ENCODE results near the gene PDK1. TPM values are rescaled to one million over a fixed set of nuclear protein-coding genes. Genes with fewer than 3 reads are reported as not detected.

PDK1 gene
- total RNA-seq, 1 donor from 2014 or later = 22.0 TPM

GRCh38 chr2:172513524-172513900 lies 42.4 kb upstream of the PDK1 start:
- DNase-seq = no peak
- Mint-ChIP-seq H3K27me3 (ENCODE audit: unreplicated experiment) (no peaks in the 10 kb centered on the region), H3K9me3 (ENCODE audit: unreplicated experiment) (peaks cover 8% of the 10 kb centered on the region), H3K4me1 (ENCODE audit: low read depth, unreplicated experiment) (no peaks in the 10 kb centered on the region), H3K4me3 (ENCODE audit: unreplicated experiment) (no peak overlapping the region), H3K27ac (ENCODE audit: unreplicated experiment) (no peak overlapping the region), H3K36me3 (ENCODE audit: unreplicated experiment) (peaks cover 34% of the 10 kb centered on the region)
- TF ChIP-seq CTCF (IDR thresholded peaks at IDR 0.05; ENCODE audit: partially characterized antibody, unreplicated experiment) = no peak

DNA sequence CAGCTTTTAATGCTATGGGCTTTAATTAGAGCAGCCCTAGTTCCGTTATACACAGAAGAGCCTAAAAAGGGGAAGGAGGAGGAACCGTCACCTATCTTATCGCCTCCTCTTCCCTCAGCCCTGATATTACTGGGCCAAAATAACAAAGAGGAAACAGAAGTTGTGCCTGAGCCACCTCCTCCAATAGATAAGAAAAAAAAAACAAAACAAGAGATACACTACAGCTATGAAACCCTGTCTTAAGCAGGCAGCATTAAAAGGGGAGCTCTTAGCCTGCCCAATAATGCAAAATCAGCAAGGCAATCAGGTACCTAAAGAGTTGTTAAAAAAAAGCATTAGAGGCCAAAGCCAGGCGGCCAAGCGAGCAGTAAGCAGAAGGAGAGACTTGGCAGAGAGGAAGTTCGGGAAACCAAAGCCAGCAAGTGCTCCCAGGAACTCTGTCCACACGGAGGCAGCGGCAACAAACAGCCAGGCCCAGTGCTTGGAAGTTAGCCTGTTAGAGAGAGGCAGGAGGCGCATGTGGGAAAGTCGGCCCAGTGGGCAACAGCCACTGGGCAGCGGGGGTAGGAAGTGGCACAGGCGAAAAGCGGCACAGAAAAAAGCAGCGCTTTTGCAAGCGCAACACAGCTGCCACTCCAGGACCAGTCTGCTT lies 41.8 kb upstream of the PDK1 start:
- H3K4me1 Mint-ChIP-seq (ENCODE audit: low read depth, unreplicated experiment) = no peaks in the 10 kb centered on the region
- H3K27ac Mint-ChIP-seq (ENCODE audit: unreplicated experiment) = no peak overlapping the region
- H3K9me3 Mint-ChIP-seq (ENCODE audit: unreplicated experiment) = peaks cover 8% of the 10 kb centered on the region
- DNase-seq = no peak
- no peak for TF ChIP-seq CTCF (IDR thresholded peaks at IDR 0.05; ENCODE audit: partially characterized antibody, unreplicated experiment)
- no peak overlapping the region for H3K4me3 Mint-ChIP-seq (ENCODE audit: unreplicated experiment)
- peaks cover 34% of the 10 kb centered on the region for H3K36me3 Mint-ChIP-seq (ENCODE audit: unreplicated experiment)
- H3K27me3 Mint-ChIP-seq (ENCODE audit: unreplicated experiment) = no peaks in the 10 kb centered on the region

DNA sequence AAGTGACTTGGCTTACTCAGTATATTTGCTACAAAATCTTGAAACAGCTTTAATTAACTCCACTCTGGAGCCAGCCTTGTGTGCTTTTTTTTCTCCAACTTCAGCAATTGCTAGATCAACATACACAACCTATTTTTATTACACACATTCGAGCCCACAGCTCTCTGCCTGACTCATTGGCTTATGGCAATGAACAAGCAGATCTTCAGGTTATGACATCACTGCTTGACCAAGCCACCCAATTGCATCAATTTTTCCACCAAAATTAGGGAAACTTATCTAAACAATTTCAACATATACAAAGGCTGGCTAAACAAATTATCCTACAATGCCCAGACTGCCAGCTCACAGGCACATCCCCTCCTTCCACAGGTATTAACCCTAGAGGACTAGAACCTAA lies 39.6 kb upstream of the PDK1 start:
- H3K4me1 Mint-ChIP-seq (ENCODE audit: low read depth, unreplicated experiment) = no peaks in the 10 kb centered on the region
- no peak for DNase-seq
- no peak overlapping the region for H3K27ac Mint-ChIP-seq (ENCODE audit: unreplicated experiment)
- H3K27me3 Mint-ChIP-seq (ENCODE audit: unreplicated experiment) = no peaks in the 10 kb centered on the region
- no peak overlapping the region for H3K4me3 Mint-ChIP-seq (ENCODE audit: unreplicated experiment)
- TF ChIP-seq CTCF (IDR thresholded peaks at IDR 0.05; ENCODE audit: partially characterized antibody, unreplicated experiment) = no peak
- H3K9me3 Mint-ChIP-seq (ENCODE audit: unreplicated experiment) = peaks cover 13% of the 10 kb centered on the region
- H3K36me3 Mint-ChIP-seq (ENCODE audit: unreplicated experiment) = peaks cover 33% of the 10 kb centered on the region

DNA sequence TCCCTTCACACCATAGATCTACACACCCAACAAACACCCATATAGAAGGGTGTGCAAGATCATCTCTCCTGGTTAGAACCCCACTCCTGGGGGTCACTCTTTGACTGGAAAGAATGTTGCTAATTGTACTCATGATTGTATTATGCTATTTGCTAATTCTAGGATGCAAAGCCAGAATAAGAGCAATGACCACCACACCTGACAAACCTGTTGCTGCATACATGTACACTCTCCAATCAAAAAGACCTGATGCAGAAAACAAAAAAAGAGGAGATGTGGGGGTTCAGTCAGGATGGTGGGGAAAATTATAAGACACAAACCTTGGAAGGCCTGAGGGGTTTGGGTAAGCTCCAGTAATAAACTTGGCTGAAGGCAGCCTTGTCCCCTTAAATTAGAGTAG lies 36.9 kb upstream of the PDK1 start:
- no peak for TF ChIP-seq CTCF (IDR thresholded peaks at IDR 0.05; ENCODE audit: partially characterized antibody, unreplicated experiment)
- Mint-ChIP-seq H3K4me3 (ENCODE audit: unreplicated experiment) (no peak overlapping the region), H3K36me3 (ENCODE audit: unreplicated experiment) (peaks cover 17% of the 10 kb centered on the region), H3K27ac (ENCODE audit: unreplicated experiment) (no peak overlapping the region), H3K27me3 (ENCODE audit: unreplicated experiment) (no peaks in the 10 kb centered on the region), H3K9me3 (ENCODE audit: unreplicated experiment) (peaks cover 6% of the 10 kb centered on the region), H3K4me1 (ENCODE audit: low read depth, unreplicated experiment) (no peaks in the 10 kb centered on the region)
- DNase-seq = no peak

GRCh38 chr2:172525601-172526000 lies 30.3 kb upstream of the PDK1 start:
- no peak overlapping the region for H3K27ac Mint-ChIP-seq (ENCODE audit: unreplicated experiment)
- no peak overlapping the region for H3K4me3 Mint-ChIP-seq (ENCODE audit: unreplicated experiment)
- no peak for DNase-seq
- TF ChIP-seq CTCF (IDR thresholded peaks at IDR 0.05; ENCODE audit: partially characterized antibody, unreplicated experiment) = no peak
- H3K9me3 Mint-ChIP-seq (ENCODE audit: unreplicated experiment) = peaks cover 14% of the 10 kb centered on the region
- peaks cover 6% of the 10 kb centered on the region for H3K27me3 Mint-ChIP-seq (ENCODE audit: unreplicated experiment)
- peaks cover 4% of the 10 kb centered on the region for H3K36me3 Mint-ChIP-seq (ENCODE audit: unreplicated experiment)
- H3K4me1 Mint-ChIP-seq (ENCODE audit: low read depth, unreplicated experiment) = no peaks in the 10 kb centered on the region
